Smooth muscle cell (in vitro differentiated cells): ENCODE data around the gene FAM222A. TPM values are rescaled to one million over a fixed set of nuclear protein-coding genes. Genes with fewer than 3 reads are reported as not detected.

Source experiments
- DNase-seq: peaks from one replicate; lab custom pipeline; 2025; ENCODE audit not compliant: unreplicated experiment; lab: John Stamatoyannopoulos, UW
- H2AFZ ChIP-seq: fragments of 200-600 bp; sonication (generic); 2 replicates; pipeline ENCODE4 v1.6.0; 2016; ENCODE audit warnings: antibody characterized with exemption, low read depth, mild to moderate bottlenecking
- H3F3A ChIP-seq: fragments of 200-600 bp; sonication (generic); 2 replicates; pipeline ENCODE4 v1.6.0; 2017; ENCODE audit warnings: antibody characterized with exemption, low read depth
- H3K27ac ChIP-seq: fragments of 200-600 bp; sonication (generic); 2 replicates; pipeline ENCODE4 v1.5.1; 2016; ENCODE audit warnings: low read depth, mild to moderate bottlenecking
- H3K27me3 ChIP-seq: fragments of 200-600 bp; sonication (generic); 2 replicates; pipeline ENCODE4 v1.6.1; 2016; ENCODE audit warnings: low read depth, mild to moderate bottlenecking
- H3K36me3 ChIP-seq: fragments of 200-600 bp; sonication (generic); 2 replicates; pipeline ENCODE4 v1.5.1; 2016; ENCODE audit warnings: low read depth
- H3K4me1 ChIP-seq: fragments of 200-600 bp; sonication (generic); 2 replicates; pipeline ENCODE4 v1.5.1; 2016; ENCODE audit warnings: low read depth
- H3K4me2 ChIP-seq: fragments of 200-600 bp; sonication (generic); 2 replicates; pipeline ENCODE4 v1.6.0; 2016; ENCODE audit warnings: mild to moderate bottlenecking
- H3K4me3 ChIP-seq: fragments of 200-600 bp; sonication (generic); 2 replicates; pipeline ENCODE4 v1.5.1; 2016; ENCODE audit warnings: mild to moderate bottlenecking
- H3K79me2 ChIP-seq: fragments of 200-600 bp; sonication (generic); 2 replicates; pipeline ENCODE4 v1.6.0; 2016; ENCODE audit warnings: low read depth, mild to moderate bottlenecking
- H3K9ac ChIP-seq: fragments of 200-600 bp; sonication (generic); 2 replicates; pipeline ENCODE4 v1.6.0; 2016; ENCODE audit warnings: low read depth
- H3K9me3 ChIP-seq: fragments of 200-600 bp; sonication (generic); replicated peaks from 2 replicates; pipeline ENCODE4 v1.5.1; 2016; ENCODE audit warnings: low read depth
- H4K20me1 ChIP-seq: fragments of 200-600 bp; sonication (generic); 2 replicates; pipeline ENCODE4 v1.6.0; 2016; ENCODE audit warnings: low read depth
- CTCF ChIP-seq: fragments of 200-600 bp; sonication (generic); IDR thresholded peaks from 2 replicates; pipeline ENCODE4 v1.5.1; 2017; ENCODE audit warnings: borderline replicate concordance, mild to moderate bottlenecking, antibody characterized with exemption; ENCODE audit not compliant: insufficient read depth, poor library complexity, severe bottlenecking
- WGBS: methylation state at CpG from one replicate; pipeline ENCODE4 v1.1.7; 2016; ENCODE audit warnings: low lambda C conversion rate; 5-methylcytosine and 5-hydroxymethylcytosine counted together
- polyA plus RNA-seq: library from polyadenylated mRNA; unstranded; fragments of >200 nt; fragmentation: Nextera tagmentation; extraction: Ambion mirVana; gene quantifications from 2 replicates; pipeline ENCODE4 v1.2.1, GENCODE V29; 2016
- total RNA-seq: library from RNA; depleted of rRNA; stranded (reverse); fragments of >200 nt; gene quantifications from 2 replicates; pipeline ENCODE4 v1.2.3, GENCODE V29; 2014

FAM222A gene
- total and polyA plus RNA-seq, 2 experiments from 2014 or later: 0.85 to 1.7 TPM

DNA sequence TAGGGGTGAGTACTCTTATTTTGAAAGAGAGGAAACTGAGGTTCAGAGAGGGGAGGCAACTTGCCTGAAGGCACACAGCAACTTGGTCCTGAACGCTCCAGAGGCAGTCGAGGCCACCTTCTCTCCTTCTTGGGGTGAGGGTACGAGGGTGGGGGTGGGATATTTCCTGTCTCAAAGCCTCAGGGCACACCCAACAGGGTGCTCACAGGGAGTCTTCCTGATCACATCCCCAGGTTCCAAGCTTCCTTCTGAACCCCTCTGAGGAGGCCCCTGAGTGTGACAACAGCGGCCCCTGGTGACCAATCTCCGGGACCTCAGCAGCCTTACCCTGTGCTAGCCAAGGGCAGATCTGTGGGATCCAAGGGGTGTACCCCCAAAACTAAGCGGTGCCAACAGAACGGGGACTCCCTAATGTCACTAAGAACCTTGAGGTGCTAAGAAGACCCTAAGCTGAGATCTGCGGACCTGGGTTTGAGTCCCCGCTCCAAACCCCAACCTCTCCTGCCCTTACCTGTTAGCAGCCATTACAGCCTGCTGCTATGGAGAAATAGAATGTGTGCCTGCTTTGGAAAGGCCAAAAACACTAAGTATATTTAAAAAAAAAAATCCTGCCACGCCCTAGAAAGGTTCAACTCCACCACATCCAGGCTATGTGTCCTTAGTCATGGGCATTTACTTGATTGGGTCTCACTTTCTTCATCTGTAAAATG is 61.7 kb downstream of the FAM222A start:
- H3K4me2 ChIP-seq: no peak overlapping the region
- H3K27ac ChIP-seq: no peak overlapping the region
- H3K4me3 ChIP-seq: no peak overlapping the region
- H4K20me1 ChIP-seq: no peaks in the 10 kb centered on the region
- H3K4me1 ChIP-seq: no peaks in the 10 kb centered on the region
- peak; percentile 15 for DNase-seq
- peak; percentile 87 for TF ChIP-seq CTCF
- H3K9me3 ChIP-seq: no peaks in the 10 kb centered on the region
- no peaks in the 10 kb centered on the region for H3K27me3 ChIP-seq
- H3K79me2 ChIP-seq: no peaks in the 10 kb centered on the region
- no peak overlapping the region for H3K9ac ChIP-seq
- WGBS: 20% methylated on average over 10 of the region's 10 CpGs
- no peaks in the 10 kb centered on the region for H3K36me3 ChIP-seq
- no peaks in the 10 kb centered on the region for H3F3A ChIP-seq
- H2AFZ ChIP-seq: no peak overlapping the region

- no peak overlapping the region for H3K27ac ChIP-seq
- no peak for DNase-seq
- no peak overlapping the region for H3K9ac ChIP-seq
- H3K79me2 ChIP-seq: no peaks in the 10 kb centered on the region
- no peaks in the 10 kb centered on the region for H3F3A ChIP-seq
- no peaks in the 10 kb centered on the region for H4K20me1 ChIP-seq
- H3K27me3 ChIP-seq: no peaks in the 10 kb centered on the region
- no peak overlapping the region for H3K4me3 ChIP-seq
- H2AFZ ChIP-seq: no peak overlapping the region
- 88% methylated on average over 9 of the region's 9 CpGs for WGBS
- H3K36me3 ChIP-seq: no peaks in the 10 kb centered on the region
- H3K4me2 ChIP-seq: no peak overlapping the region
- TF ChIP-seq CTCF: no peak
- no peaks in the 10 kb centered on the region for H3K9me3 ChIP-seq
- H3K4me1 ChIP-seq: no peaks in the 10 kb centered on the region
Measured at GRCh38 chr12:109776624-109777023, 63.0 kb downstream of the FAM222A start.

- no peak for TF ChIP-seq CTCF
- Histone ChIP-seq H3K9me3 (no peaks in the 10 kb centered on the region), H3K9ac (no peak overlapping the region), H3K4me2 (no peak overlapping the region), H3K4me3 (no peak overlapping the region), H3K27ac (no peak overlapping the region), H3K36me3 (no peaks in the 10 kb centered on the region), H3K79me2 (no peaks in the 10 kb centered on the region), H2AFZ (no peak overlapping the region), H4K20me1 (no peaks in the 10 kb centered on the region), H3K27me3 (no peaks in the 10 kb centered on the region), H3K4me1 (no peaks in the 10 kb centered on the region), H3F3A (no peaks in the 10 kb centered on the region)
- no peak for DNase-seq
- WGBS: 67% methylated on average over 5 of the region's 5 CpGs
Measured at GRCh38 chr12:109777544-109777943, 63.9 kb downstream of the FAM222A start.

- Histone ChIP-seq H3K4me1 (no peaks in the 10 kb centered on the region), H3K36me3 (no peaks in the 10 kb centered on the region), H3K9me3 (no peaks in the 10 kb centered on the region), H3K9ac (no peak overlapping the region), H4K20me1 (no peaks in the 10 kb centered on the region), H3K4me2 (no peak overlapping the region), H3K27ac (no peak overlapping the region), H3K27me3 (no peaks in the 10 kb centered on the region), H2AFZ (no peak overlapping the region), H3K4me3 (no peak overlapping the region), H3K79me2 (no peaks in the 10 kb centered on the region), H3F3A (no peaks in the 10 kb centered on the region)
- no peak for TF ChIP-seq CTCF
- DNase-seq: no peak
- WGBS: 100% methylated on average over 1 of the region's 1 CpG
Measured at GRCh38 chr12:109778684-109779083, 65.1 kb downstream of the FAM222A start.
